Ascending aorta (tissue), 2 donors: Measurements from ENCODE around the gene COMMD7. TPM values are rescaled to one million over a fixed set of nuclear protein-coding genes. Genes with fewer than 3 reads are reported as not detected.

ENCODE experiments used
- DNase-seq, 2 donors: peaks; one replicate each; pipeline ENCODE4 v3.0.0-alpha.2; 2019; ENCODE audit warnings: low spot score in 2 of 2
- H3K27ac ChIP-seq, 2 donors: fragments of 200-600 bp; sonication (generic); one replicate each; pipeline ENCODE4 v1.5.1; 2016 to 2017; ENCODE audit warnings: mild to moderate bottlenecking in 1 of 2
- H3K27me3 ChIP-seq: fragments of 200-600 bp; sonication (generic); one replicate; pipeline ENCODE4 v1.5.1; 2017
- H3K36me3 ChIP-seq, 2 donors: fragments of 200-600 bp; sonication (generic); one replicate each; pipeline ENCODE4 v1.5.1; 2016
- H3K4me1 ChIP-seq, 2 donors: fragments of 200-600 bp; sonication (generic); one replicate each; pipeline ENCODE4 v1.5.1; 2016 to 2017; ENCODE audit warnings: mild to moderate bottlenecking in 1 of 2
- H3K4me3 ChIP-seq, 2 donors: fragments of 200-600 bp; sonication (generic); one replicate each; pipeline ENCODE4 v1.5.1; 2016 to 2017; ENCODE audit warnings: mild to moderate bottlenecking in 1 of 2
- H3K9me3 ChIP-seq, 2 donors: fragments of 200-600 bp; sonication (generic); one replicate each; pipeline ENCODE4 v1.5.1; 2016
- CTCF ChIP-seq, 3 experiments: fragments of 200-600 bp in 2 of 3; fragments of 450-650 bp in 1 of 3; sonication (generic) in 2 of 3; IDR thresholded peaks; one replicate each; pipeline ENCODE4 v1.5.1; 2016 to 2019; ENCODE audit warnings: antibody characterized with exemption in 3 of 3, mild to moderate bottlenecking in 1 of 3, moderate library complexity in 1 of 3
- intact Hi-C: fragments of 100-400 bp; cut with DNase I; formaldehyde crosslinking; loops from one replicate; pipeline ENCODE4 v1.15.1; 2023
- total RNA-seq: library from RNA; depleted of rRNA; stranded (reverse); fragments of >200 nt; gene quantifications from one replicate; pipeline ENCODE4 v1.1.0, GENCODE V29; 2016

Gene COMMD7
- total RNA-seq, 1 donor from 2014 or later, result 90.3 TPM

- intact Hi-C loops, result loop anchor here (5.0 kb wide), 2 partner anchors 102 to 257 kb away; no protein-coding TSS in a partner anchor
- DNase-seq, result no peak
- no peak overlapping the region for H3K4me3 ChIP-seq
- H3K27ac ChIP-seq, result no peak overlapping the region
- no peak for TF ChIP-seq CTCF (IDR thresholded peaks at IDR 0.05)
- H3K36me3 ChIP-seq, result no peaks in the 10 kb centered on the region
- H3K4me1 ChIP-seq, result no peaks in the 10 kb centered on the region
- no peaks in the 10 kb centered on the region for H3K27me3 ChIP-seq
- H3K9me3 ChIP-seq, result no peaks in the 10 kb centered on the region
Observed at GRCh38 chr20:32779500-32780211, 36.4 kb upstream of the COMMD7 start.

- Histone ChIP-seq H3K4me1 (no peaks in the 10 kb centered on the region), H3K4me3 (no peak overlapping the region), H3K36me3 (no peaks in the 10 kb centered on the region), H3K27ac (no peak overlapping the region), H3K9me3 (no peaks in the 10 kb centered on the region), H3K27me3 (no peaks in the 10 kb centered on the region)
- no peak for TF ChIP-seq CTCF (IDR thresholded peaks at IDR 0.05)
- intact Hi-C loops, result loop anchor here (5.0 kb wide), 2 partner anchors 100 to 255 kb away; no protein-coding TSS in a partner anchor
- DNase-seq, result no peak
Observed at GRCh38 chr20:32777177-32777956, 34.1 kb upstream of the COMMD7 start.

- Histone ChIP-seq H3K9me3 (no peaks in the 10 kb centered on the region), H3K4me3 (no peak overlapping the region), H3K27ac (no peak overlapping the region), H3K36me3 (no peaks in the 10 kb centered on the region), H3K27me3 (no peaks in the 10 kb centered on the region), H3K4me1 (no peaks in the 10 kb centered on the region)
- intact Hi-C loops, result loop anchor here (5.0 kb wide), 2 partner anchors 98 to 253 kb away; no protein-coding TSS in a partner anchor
- no peak for TF ChIP-seq CTCF (IDR thresholded peaks at IDR 0.05)
- DNase-seq, result no peak
Observed at GRCh38 chr20:32775336-32775991, 32.2 kb upstream of the COMMD7 start.

GRCh38 chr20:32773855-32774254 lies 30.6 kb upstream of the COMMD7 start:
- H3K9me3 ChIP-seq, result no peaks in the 10 kb centered on the region
- H3K27me3 ChIP-seq, result no peaks in the 10 kb centered on the region
- no peaks in the 10 kb centered on the region for H3K36me3 ChIP-seq
- H3K4me1 ChIP-seq, result no peaks in the 10 kb centered on the region
- no peak overlapping the region for H3K27ac ChIP-seq
- no peak for DNase-seq
- no peak overlapping the region for H3K4me3 ChIP-seq
- intact Hi-C loops, result no loop called here
- TF ChIP-seq CTCF (IDR thresholded peaks at IDR 0.05), result no peak

- H3K4me3 ChIP-seq, result no peak overlapping the region
- no peaks in the 10 kb centered on the region for H3K36me3 ChIP-seq
- DNase-seq, result no peak
- TF ChIP-seq CTCF (IDR thresholded peaks at IDR 0.05), result no peak
- no peaks in the 10 kb centered on the region for H3K4me1 ChIP-seq
- no peaks in the 10 kb centered on the region for H3K9me3 ChIP-seq
- no peak overlapping the region for H3K27ac ChIP-seq
- intact Hi-C loops, result no loop called here
- no peaks in the 10 kb centered on the region for H3K27me3 ChIP-seq
Observed at GRCh38 chr20:32773223-32773622, 30.0 kb upstream of the COMMD7 start.
